Fibroblast of the aortic adventitia (primary cell): ENCODE data around the gene GEMIN8. TPM values are rescaled to one million over a fixed set of nuclear protein-coding genes. Genes with fewer than 3 reads are reported as not detected.

Source experiments
- DNase-seq: peaks from one replicate; pipeline ENCODE4 v3.0.0-alpha.2; 2010; ENCODE audit warnings: low read depth
- H3K4me3 ChIP-seq: 2 replicates; pipeline ENCODE4 v1.5.1; 2011; ENCODE audit warnings: low read depth, mild to moderate bottlenecking, control low read depth, low read length, moderate library complexity
- CTCF ChIP-seq: IDR thresholded peaks from 2 replicates; pipeline ENCODE4 v1.5.1; 2011; ENCODE audit warnings: mild to moderate bottlenecking, low read length, control low read depth, inconsistent platforms; ENCODE audit not compliant: insufficient read depth
- total RNA-seq: library from RNA; depleted of rRNA; stranded (reverse); fragments of >200 nt; gene quantifications from 2 replicates; pipeline ENCODE4 v1.2.3, GENCODE V29; 2012; ENCODE audit warnings: low replicate concordance

GEMIN8 gene, protein sequence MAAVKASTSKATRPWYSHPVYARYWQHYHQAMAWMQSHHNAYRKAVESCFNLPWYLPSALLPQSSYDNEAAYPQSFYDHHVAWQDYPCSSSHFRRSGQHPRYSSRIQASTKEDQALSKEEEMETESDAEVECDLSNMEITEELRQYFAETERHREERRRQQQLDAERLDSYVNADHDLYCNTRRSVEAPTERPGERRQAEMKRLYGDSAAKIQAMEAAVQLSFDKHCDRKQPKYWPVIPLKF
- total RNA-seq = 7.3 and 16.6 TPM in 2 replicates

DNA sequence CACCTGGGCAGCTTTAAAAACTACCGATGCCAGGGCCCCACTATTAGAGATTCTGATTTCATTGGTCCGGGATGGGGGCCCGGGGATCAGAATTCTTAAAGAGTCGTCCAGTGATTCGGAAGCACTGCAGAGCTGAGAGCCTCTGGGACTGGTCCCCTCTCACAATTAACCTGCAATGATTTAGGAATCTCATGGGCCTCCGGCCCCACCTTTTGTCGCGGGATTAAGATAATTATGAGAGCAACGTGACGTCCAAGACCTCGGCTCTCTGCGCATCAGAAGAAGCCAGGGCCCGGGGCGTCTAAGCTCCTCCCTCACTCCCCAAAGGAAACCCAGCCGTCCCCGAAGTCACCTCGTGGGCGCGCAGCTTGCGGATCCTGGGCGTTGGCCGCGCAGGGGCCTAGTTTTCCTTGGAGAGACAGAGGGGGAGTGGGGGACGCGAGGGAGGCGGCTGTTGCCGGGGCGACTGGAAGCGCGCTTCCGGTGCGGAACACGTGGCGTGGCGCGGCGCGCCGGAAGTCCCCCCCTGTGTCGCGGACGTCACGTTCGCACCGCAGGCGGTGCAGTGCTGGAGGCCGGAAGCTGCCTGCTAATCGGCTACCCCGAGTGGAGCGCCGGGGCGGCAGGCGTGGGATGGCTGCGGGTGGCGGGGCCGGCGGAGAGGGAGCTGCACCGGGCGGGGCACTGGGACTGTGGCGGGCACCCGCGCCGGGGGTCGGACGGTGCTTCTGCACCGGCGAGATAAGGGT, at the start of gene GEMIN8:
Gene GEMIN8 (minus strand): TSS at position 468 of the 749 bp plus-strand sequence. CDS start 8,414 bp downstream, outside the sequence.
- TF ChIP-seq CTCF = no peak
- DNase-seq = peak; percentile 87
- H3K4me3 ChIP-seq = peak within 1 kb of the TSS; percentile 80

GRCh38 chrX:14076639-14077038, 46.9 kb upstream of the GEMIN8 start:
- no peak for TF ChIP-seq CTCF
- DNase-seq = no peak

DNA sequence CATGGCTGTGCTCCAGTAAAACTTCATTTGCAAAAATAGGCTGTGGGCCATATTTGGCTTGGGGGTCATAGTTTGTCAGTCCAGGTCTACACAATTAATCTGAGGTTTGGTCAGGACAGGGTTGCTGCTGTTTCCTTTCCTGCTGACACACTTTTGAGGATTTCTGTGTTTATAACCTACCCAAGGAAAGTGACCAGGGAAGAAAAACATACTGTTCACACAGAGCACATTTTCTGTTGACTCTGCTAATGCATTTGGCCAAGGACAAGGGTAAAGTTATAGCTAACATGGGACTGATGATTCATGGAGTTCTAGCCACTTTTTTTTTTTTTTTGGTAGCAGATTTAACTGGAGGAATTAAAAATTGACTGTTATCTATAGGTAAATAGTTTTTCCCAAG, 43.9 kb upstream of the GEMIN8 start:
- no peak overlapping the region for H3K4me3 ChIP-seq
- no peak for DNase-seq
- no peak for TF ChIP-seq CTCF

More at GRCh38 chrX:14076639-14077038, 46.9 kb upstream of the GEMIN8 start:
- no peak overlapping the region for H3K4me3 ChIP-seq

GRCh38 chrX:14073071-14073470, 43.4 kb upstream of the GEMIN8 start:
- H3K4me3 ChIP-seq = no peak overlapping the region
- TF ChIP-seq CTCF = no peak
- DNase-seq = no peak

DNA sequence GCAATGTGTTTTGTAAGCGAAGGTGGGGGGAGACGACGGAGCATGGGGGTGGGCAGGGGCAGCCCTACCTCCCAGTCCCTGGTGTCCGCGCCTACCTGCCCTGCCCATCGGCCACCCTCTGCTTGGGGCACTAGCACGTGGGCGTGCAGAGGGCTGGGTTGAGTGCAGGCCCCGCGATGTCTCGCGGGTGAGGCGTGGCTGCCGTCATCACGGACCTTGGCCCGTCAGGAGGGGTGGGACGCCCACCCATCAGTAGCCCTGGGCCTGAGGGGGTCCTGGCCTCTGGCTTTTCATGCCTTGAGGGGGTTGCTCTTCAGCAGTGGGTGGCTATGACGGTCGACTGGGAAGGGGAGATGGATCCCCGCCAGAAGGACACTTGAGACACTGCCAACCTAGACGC, 36.1 kb upstream of the GEMIN8 start:
- no peak for TF ChIP-seq CTCF
- H3K4me3 ChIP-seq = no peak overlapping the region
- no peak for DNase-seq

DNA sequence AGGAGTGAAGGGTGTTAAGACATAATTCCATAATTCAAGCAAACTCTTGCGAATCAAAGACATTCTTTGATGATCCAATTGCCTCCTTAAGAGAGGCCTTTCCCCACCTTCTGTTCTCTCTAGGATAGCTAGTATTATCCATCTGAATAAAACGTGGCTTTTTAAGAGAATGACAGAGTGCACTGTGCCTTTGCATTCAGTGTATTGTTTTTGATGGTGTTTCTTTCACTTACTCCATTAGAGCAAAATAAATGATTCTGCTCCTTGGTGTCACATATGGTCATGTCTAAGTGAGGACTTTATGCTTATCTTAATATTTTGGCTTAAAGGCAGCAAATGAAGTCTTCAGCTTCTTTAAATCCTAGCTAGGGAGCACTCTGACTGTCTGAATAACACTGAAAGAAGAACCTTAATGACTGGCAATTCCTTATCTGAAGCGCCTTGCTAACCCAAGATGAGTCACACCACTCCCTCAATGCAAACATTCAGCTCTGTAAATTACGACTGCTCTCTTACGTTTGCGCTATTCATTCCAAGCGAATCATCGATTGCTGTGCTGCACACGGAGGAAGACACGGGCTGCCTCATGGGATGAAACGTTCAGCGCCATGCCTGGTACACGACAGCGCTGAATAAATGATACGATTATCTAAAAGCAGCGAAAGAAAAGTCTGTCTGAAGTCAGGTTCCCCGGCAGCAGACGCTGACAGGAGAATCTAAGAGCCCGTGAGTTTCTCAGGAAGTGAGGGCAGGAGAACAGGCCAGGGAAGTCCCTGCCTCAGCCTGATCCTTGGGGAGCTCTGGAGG, 35.1 kb upstream of the GEMIN8 start:
- DNase-seq = peak; percentile 21
- no peak overlapping the region for H3K4me3 ChIP-seq
- no peak for TF ChIP-seq CTCF
